Adrenal gland (tissue), 5 donors: Measurements from ENCODE around the gene LRRC4.

ENCODE experiments used
- CTCF ChIP-seq, 6 experiments: fragments of 450-650 bp in 4 of 6; fragments of 200-600 bp in 2 of 6; sonication (generic) in 1 of 6; IDR thresholded peaks; 1 replicate in 5 of 6; 2 replicates in 1 of 6; pipeline versions ENCODE4 v1.5.1 to v1.8.0; 2016 to 2021; ENCODE audit warnings: antibody characterized with exemption in 6 of 6, mild to moderate bottlenecking in 2 of 6, moderate library complexity in 1 of 6
- POLR2A ChIP-seq, 2 donors: fragments of 450-650 bp; IDR thresholded peaks; one replicate each; pipeline ENCODE4 v1.6.1; 2017; ENCODE audit warnings: antibody characterized with exemption in 2 of 2, mild to moderate bottlenecking in 2 of 2, moderate library complexity in 1 of 2
- donor health status: DM: no; HTN: no; CAD: no.

- TF ChIP-seq CTCF (IDR thresholded peaks at IDR 0.05) (no peak), POLR2A (IDR thresholded peaks at IDR 0.05) (no peak)
Observed at GRCh38 chr7:128026551-128026950, 4.7 kb downstream of the LRRC4 start.
